DMS153 treated with DMSO at 0.1 percent for 48 hours (cell line): ENCODE measurements around the gene KRTAP15-1.

Experiments used
- DNase-seq: peaks from one replicate; lab custom pipeline; 2025; ENCODE audit not compliant: unreplicated experiment; lab: John Stamatoyannopoulos, UW

KRTAP15-1 gene

DNA sequence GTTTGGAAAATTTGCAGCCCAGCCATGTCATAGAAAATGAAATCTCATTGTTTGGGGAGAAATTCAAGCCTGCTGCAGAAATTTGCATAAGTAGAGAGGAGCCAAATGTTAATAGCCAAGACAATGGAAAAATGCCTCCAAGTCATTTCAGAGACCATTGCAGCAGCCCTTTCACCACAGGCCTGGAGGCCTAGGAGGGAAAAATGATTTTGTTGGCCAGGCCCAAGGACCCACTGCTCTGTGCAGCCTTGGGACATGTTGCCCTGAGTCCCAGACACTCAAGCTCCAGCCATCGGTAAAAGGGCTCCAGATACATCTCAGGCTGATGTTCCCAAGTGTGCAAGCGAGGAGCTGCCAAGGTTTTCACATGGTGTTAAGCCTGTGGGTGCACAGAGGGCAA, 46.1 kb downstream of the KRTAP15-1 start:
- DNase-seq = no peak

DNA sequence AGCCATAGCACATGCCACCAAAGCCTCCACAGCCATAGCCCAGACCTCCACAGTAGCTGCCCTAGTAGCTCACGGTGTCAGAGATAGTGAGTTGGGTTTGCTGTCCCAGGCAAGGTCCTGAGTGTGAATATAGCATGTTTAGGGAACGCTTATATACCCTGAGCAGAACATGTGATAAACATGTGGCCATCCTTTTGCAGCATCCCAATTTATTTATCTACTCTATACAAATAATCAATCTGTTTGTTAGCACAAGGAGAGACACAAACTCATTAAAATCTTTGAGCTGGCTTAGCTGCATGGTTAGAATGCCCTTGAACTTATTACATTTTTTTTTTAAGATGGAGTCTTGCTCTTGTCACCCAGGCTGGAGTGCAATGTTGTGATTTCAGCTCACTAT, 47.3 kb downstream of the KRTAP15-1 start, which contains the start of gene KRTAP19-2:
TSS of gene KRTAP19-2 (minus strand) at position 101 of the 400 bp plus-strand sequence. CDS start at position 13, 88 bp downstream.
- no peak for DNase-seq
